GM12801 (cell line): Measurements from ENCODE around the gene ATP1A1.

Experiments
- TF ChIP-seq, protein P1 (sequence below): IDR thresholded peaks from one replicate; pipeline ENCODE4 v1.5.1; 2011; ENCODE audit warnings: control low read depth; ENCODE audit not compliant: insufficient read length; ENCODE audit errors: extremely low read depth

ATP1A1 gene

DNA sequence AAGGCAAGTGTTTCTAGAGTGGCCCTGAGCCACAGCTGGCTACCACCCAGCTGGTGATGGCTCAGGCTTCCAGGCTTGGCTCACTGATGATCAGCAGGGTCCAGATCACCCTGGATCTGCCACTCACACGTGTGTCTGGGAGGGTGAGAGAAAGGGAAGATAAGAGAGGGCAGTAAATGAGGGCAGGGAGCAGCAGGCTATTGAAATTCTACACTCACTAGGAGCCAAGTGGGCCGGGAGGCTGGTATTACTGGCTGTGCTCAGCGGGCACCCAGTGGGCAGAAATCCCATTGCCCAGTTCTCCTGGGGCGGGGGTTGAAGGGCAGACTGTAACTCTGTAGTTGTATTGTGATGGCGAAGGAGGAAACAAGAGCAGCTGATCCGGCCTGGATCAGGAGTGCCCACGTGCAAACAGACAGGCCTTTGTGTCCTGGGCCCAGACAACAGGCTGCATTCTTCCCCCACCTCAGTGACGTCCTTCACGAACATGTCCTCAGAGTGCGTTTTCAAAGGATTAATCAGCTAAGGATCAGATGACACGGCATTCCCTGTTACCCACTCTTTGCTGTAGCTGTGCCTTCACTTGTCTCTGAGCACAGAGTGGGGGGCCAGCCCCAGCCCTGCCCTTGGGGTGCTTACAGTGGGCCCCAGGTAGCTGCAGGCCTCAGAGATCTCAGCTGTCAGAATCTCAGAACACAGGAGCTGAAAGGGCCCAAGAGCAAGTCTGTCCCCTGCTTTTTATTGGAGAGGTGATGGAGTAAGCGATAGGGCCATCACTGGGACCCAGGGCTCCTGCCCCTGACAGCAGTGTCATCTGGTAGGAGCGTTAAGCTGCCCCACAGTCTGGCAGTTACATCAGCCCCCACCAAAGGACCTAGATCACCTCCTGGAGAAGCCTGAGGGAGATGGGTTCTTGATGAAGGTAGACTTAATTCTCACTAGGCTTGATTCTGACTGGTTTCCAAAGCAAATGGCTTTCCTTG is 60.5 kb downstream of the ATP1A1 start:
- TF ChIP-seq, protein P1, sequence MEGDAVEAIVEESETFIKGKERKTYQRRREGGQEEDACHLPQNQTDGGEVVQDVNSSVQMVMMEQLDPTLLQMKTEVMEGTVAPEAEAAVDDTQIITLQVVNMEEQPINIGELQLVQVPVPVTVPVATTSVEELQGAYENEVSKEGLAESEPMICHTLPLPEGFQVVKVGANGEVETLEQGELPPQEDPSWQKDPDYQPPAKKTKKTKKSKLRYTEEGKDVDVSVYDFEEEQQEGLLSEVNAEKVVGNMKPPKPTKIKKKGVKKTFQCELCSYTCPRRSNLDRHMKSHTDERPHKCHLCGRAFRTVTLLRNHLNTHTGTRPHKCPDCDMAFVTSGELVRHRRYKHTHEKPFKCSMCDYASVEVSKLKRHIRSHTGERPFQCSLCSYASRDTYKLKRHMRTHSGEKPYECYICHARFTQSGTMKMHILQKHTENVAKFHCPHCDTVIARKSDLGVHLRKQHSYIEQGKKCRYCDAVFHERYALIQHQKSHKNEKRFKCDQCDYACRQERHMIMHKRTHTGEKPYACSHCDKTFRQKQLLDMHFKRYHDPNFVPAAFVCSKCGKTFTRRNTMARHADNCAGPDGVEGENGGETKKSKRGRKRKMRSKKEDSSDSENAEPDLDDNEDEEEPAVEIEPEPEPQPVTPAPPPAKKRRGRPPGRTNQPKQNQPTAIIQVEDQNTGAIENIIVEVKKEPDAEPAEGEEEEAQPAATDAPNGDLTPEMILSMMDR, result no peak

DNA sequence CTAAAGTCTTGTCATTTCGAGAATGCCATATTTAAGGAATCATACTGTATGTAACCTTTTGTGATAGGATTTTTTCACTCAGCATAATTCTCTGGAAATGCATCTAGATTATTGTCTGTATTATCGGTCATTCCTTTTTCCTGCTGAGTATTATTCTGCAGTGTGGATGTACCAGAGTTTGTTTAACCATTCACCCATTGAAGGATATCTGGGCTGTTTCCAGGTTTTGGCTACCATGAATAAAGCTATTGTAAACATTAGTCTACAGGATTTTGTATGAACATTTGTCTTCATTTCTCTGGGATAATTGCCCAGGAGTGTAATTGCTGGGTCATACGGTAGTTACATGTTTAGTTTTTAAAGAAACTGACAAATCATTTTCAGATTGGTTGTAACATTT is 61.8 kb downstream of the ATP1A1 start:
- TF ChIP-seq, protein P1, result no peak

DNA sequence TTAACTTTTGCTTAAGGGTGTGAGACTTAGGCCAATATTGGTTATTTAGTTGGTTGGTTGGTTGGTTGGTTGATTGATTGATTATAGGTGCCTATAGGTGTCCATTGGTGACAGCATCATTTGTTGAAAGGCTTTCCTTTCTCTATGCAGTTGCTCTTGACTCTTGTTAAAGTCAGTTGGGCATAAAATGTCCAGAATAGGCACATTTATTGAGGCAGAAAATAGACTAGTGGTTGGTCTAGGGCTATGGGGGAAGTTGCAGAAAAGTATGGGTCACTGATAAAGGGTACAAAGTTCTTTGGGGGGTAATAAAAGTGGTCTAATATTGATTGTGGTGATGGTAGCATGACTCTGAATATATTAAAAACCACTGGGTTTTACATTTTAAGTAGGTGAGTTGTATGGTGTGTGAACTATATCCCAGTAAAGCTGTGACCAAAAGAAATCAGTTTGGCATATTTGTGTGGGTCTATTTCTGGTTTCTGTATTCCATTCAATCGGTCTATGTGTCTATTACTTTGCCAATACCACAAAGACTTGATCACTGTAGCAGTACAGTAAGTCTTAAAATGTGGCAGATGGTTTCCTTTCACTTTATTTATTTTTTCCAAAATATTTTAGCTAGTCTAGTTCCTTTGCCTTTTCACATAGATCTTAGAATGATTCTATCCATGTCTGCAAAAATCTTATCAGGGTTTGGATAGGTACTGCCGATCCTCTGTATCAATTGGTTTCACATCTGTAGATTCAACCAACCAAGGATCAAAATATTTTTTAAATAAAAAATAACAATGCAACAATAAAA is 63.0 kb downstream of the ATP1A1 start:
- TF ChIP-seq, protein P1, result no peak

GRCh38 chr1:116436611-116436970 is 63.5 kb downstream of the ATP1A1 start:
- TF ChIP-seq, protein P1, result no peak

GRCh38 chr1:116439701-116440100 is 66.7 kb downstream of the ATP1A1 start:
- TF ChIP-seq, protein P1, result no peak

DNA sequence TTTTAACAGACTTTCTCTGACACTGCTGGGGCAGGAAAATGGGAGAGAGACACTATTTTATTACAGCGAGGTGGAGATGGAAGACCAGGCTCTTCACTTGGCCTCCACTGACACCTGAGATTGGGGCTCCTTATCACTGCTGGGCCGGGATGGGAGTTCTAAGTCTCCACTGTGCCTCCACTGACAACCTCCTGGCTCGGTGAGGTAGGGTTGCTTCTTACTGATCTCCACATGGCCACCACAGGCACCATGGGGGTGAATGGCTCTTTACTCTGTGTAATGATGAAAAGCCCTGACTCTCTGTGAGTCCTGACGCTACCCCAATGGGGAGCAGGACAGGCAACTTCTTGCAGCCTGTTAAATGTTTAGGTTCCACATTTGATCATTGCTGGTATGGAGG is 67.7 kb downstream of the ATP1A1 start:
- TF ChIP-seq, protein P1, result no peak

DNA sequence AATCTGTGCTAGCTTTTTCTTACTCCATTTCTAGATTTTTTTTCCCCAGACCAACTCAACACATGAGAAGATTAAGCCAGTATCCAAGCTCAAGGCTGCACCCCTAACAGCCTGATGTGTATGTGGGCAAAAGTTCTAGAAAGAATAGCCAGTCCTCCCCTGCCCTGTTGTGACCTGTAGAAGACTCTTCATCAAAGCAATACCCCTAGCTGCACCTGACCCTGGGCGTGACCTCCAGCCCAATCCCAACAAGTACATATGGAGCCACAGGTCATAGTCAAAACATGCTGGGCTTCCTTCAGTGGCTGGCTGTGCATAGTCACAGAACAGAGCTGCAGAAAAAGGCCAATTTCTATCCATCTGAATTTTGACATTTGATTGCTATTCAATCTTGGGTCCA is 72.5 kb downstream of the ATP1A1 start:
- TF ChIP-seq, protein P1, result no peak
